Lung (tissue), 12 donors: ENCODE measurements around the gene CDH4. TPM values are rescaled to one million over a fixed set of nuclear protein-coding genes. Genes with fewer than 3 reads are reported as not detected.

ENCODE experiments used
- ATAC-seq: fragments of 200-7000 bp; cut with Tn5 transposase; one replicate; pipeline ENCODE4 v1.9.1; 2020; ENCODE audit warnings: moderate number of reproducible peaks; ENCODE audit not compliant: insufficient read depth, low FRiP score
- DNase-seq, 3 donors: peaks; one replicate each; pipeline ENCODE4 v3.0.0-alpha.2; 2013 to 2017
- H3K27ac ChIP-seq, 2 donors: one replicate each; pipeline ENCODE4 v1.5.1; 2013; ENCODE audit warnings: mild to moderate bottlenecking in 2 of 2, moderate library complexity in 2 of 2, control low read depth in 1 of 2, inconsistent platforms in 1 of 2, low read depth in 1 of 2, low read length in 1 of 2
- H3K27me3 ChIP-seq, 3 donors: one replicate each; pipeline ENCODE4 v1.5.1; 2013; ENCODE audit warnings: low read length in 2 of 3; ENCODE audit not compliant: control insufficient read depth in 3 of 3, insufficient read depth in 3 of 3
- H3K36me3 ChIP-seq, 4 donors: one replicate each; pipeline ENCODE4 v1.5.1; 2013; ENCODE audit warnings: low read length in 4 of 4, mild to moderate bottlenecking in 1 of 4, moderate library complexity in 1 of 4; ENCODE audit not compliant: control insufficient read depth in 4 of 4, insufficient read depth in 4 of 4
- H3K4me1 ChIP-seq, 5 donors: one replicate each; pipeline ENCODE4 v1.5.1; 2013; ENCODE audit warnings: low read length in 5 of 5, mild to moderate bottlenecking in 2 of 5, moderate library complexity in 1 of 5; ENCODE audit not compliant: control insufficient read depth in 5 of 5, insufficient read depth in 5 of 5
- H3K4me3 ChIP-seq: one replicate; pipeline ENCODE4 v1.5.1; 2013; ENCODE audit warnings: mild to moderate bottlenecking, control low read depth, moderate library complexity
- H3K9ac ChIP-seq, 2 donors: one replicate each; pipeline ENCODE4 v1.5.1; 2013; ENCODE audit warnings: low read length in 2 of 2, control low read depth in 1 of 2; ENCODE audit not compliant: insufficient read depth in 1 of 2
- H3K9me3 ChIP-seq, 4 donors: one replicate each; pipeline ENCODE4 v1.5.1; 2013; ENCODE audit warnings: low read length in 3 of 4, mild to moderate bottlenecking in 1 of 4, moderate library complexity in 1 of 4; ENCODE audit not compliant: control insufficient read depth in 4 of 4, insufficient read depth in 3 of 4
- CTCF ChIP-seq: IDR thresholded peaks from 2 replicates; pipeline ENCODE4 v1.5.1; 2012; ENCODE audit warnings: mild to moderate bottlenecking; ENCODE audit errors: control extremely low read depth, extremely low read depth
- WGBS, 2 donors: extraction: QIAGEN DNeasy Blood & Tissue Kit; methylation state at CpG; one replicate each; pipeline ENCODE4 v1.1.7; 2013; 5-methylcytosine and 5-hydroxymethylcytosine counted together
- polyA plus RNA-seq, 2 donors: library from polyadenylated mRNA; stranded (reverse); fragments of 200-250 nt; gene quantifications; one replicate each; pipeline ENCODE4 v1.2.1, GENCODE V29; 2013
- total RNA-seq, 2 donors: library from RNA; depleted of rRNA in 1 of 2; stranded (reverse); fragments of >200 nt in 1 of 2; gene quantifications; one replicate each; pipeline ENCODE4 v1.2.1, GENCODE V29; 2014 to 2021
- donor health status: control.
- donor health status: control.
- donor health status: Bipolar disorder and iron deficiency.
- donor health status: healthy.
- donor health status: DM: yes; HTN: yes; CAD: no.

Gene CDH4
- total and polyA plus RNA-seq, 4 donors: 0.10 to 2.1 (median 0.34) TPM

- TF ChIP-seq CTCF: no peak
- Histone ChIP-seq H3K9me3 (no peaks in the 10 kb centered on the region), H3K9ac (no peak overlapping the region), H3K27ac (no peak overlapping the region), H3K27me3 (no peaks in the 10 kb centered on the region), H3K36me3 (no peaks in the 10 kb centered on the region), H3K4me1 (no peaks in the 10 kb centered on the region), H3K4me3 (no peak overlapping the region)
- ATAC-seq (no peak), DNase-seq (peak in 1 of 3 donors; percentile 5)
- 84 to 87% methylated on average over 17 to 22 of the region's 22 CpGs for WGBS, 2 donors
Measured at GRCh38 chr20:61948586-61949362, 696.7 kb downstream of the CDH4 start.

GRCh38 chr20:61949363-61949713 is 697.3 kb downstream of the CDH4 start:
- H3K4me3 ChIP-seq: no peak overlapping the region
- H3K9ac ChIP-seq: no peak overlapping the region
- peak in 1 of 3 donors; percentile 8 for DNase-seq
- no peaks in the 10 kb centered on the region for H3K9me3 ChIP-seq
- no peak for TF ChIP-seq CTCF
- 87 to 88% methylated on average over 7 of the region's 7 CpGs for WGBS, 2 donors
- no peak for ATAC-seq
- no peaks in the 10 kb centered on the region for H3K4me1 ChIP-seq
- no peaks in the 10 kb centered on the region for H3K36me3 ChIP-seq
- no peak overlapping the region for H3K27ac ChIP-seq
- H3K27me3 ChIP-seq: no peaks in the 10 kb centered on the region

GRCh38 chr20:61949714-61950640 is 697.9 kb downstream of the CDH4 start:
- TF ChIP-seq CTCF: no peak
- 81 to 82% methylated on average over 21 of the region's 21 CpGs for WGBS, 2 donors
- Histone ChIP-seq H3K27me3 (no peaks in the 10 kb centered on the region), H3K4me1 (no peaks in the 10 kb centered on the region), H3K36me3 (no peaks in the 10 kb centered on the region), H3K4me3 (no peak overlapping the region), H3K9ac (no peak overlapping the region), H3K9me3 (no peaks in the 10 kb centered on the region), H3K27ac (no peak overlapping the region)
- ATAC-seq (no peak), DNase-seq (peak in 1 of 3 donors; percentile 9)
